HepG2 (cell line): ENCODE measurements around the gene THAP9. TPM values are rescaled to one million over a fixed set of nuclear protein-coding genes. Genes with fewer than 3 reads are reported as not detected.

Experiments
- CCDC6 ChIP-seq: sonication (generic); formaldehyde crosslinking; IDR thresholded peaks from 2 replicates; pipeline ENCODE4 v1.8.1; 2022; ENCODE audit warnings: mild to moderate bottlenecking, missing genetic modification reagents, moderate library complexity
- CENPBD1 ChIP-seq: sonication (generic); formaldehyde crosslinking; IDR thresholded peaks from 2 replicates; pipeline ENCODE4 v1.8.0; 2022; ENCODE audit warnings: missing genetic modification reagents, low read depth, mild to moderate bottlenecking, borderline replicate concordance
- DNMT3B ChIP-seq: conservative IDR thresholded peaks from 2 replicates; pipeline ENCODE4 v1.6.1; 2016; ENCODE audit warnings: missing biosample characterization, control low read depth
- GABPA ChIP-seq, 2 experiments: IDR thresholded peaks; 2 replicates each; pipeline ENCODE4 v1.6.1; 2011 to 2016; ENCODE audit warnings: low read depth in 2 of 2, low read length in 1 of 2, missing biosample characterization in 1 of 2, missing genetic modification characterization in 1 of 2
- GMEB1 ChIP-seq: sonication (generic); formaldehyde crosslinking; IDR thresholded peaks from 2 replicates; pipeline ENCODE4 v1.5.1; 2020; ENCODE audit warnings: missing genetic modification reagents, mild to moderate bottlenecking, borderline replicate concordance
- HES4 ChIP-seq: sonication (generic); formaldehyde crosslinking; IDR thresholded peaks from 2 replicates; pipeline ENCODE4 v1.9.0; 2021; ENCODE audit warnings: mild to moderate bottlenecking, missing genetic modification reagents, borderline replicate concordance
- HNF4G ChIP-seq, 2 experiments: sonication (generic) in 1 of 2; formaldehyde crosslinking in 1 of 2; IDR thresholded peaks; 2 replicates each; pipeline versions ENCODE4 v1.4.0 to v1.6.1; 2011 to 2020; ENCODE audit warnings: borderline replicate concordance in 2 of 2, low read depth in 2 of 2, mild to moderate bottlenecking in 2 of 2, low read length in 1 of 2, missing genetic modification reagents in 1 of 2, moderate library complexity in 1 of 2
- KLF9 ChIP-seq: IDR thresholded peaks from 2 replicates; pipeline ENCODE4 v1.6.1; 2016; ENCODE audit warnings: low read depth
- MAX ChIP-seq: IDR thresholded peaks from 2 replicates; pipeline ENCODE4 v1.6.1; 2012; ENCODE audit warnings: inconsistent platforms
- MTA3 ChIP-seq: sonication (generic); formaldehyde crosslinking; IDR thresholded peaks from 2 replicates; pipeline ENCODE4 v1.4.0; 2020; ENCODE audit warnings: missing genetic modification reagents
- NBN ChIP-seq: fragments of 450-650 bp; conservative IDR thresholded peaks from 2 replicates; pipeline ENCODE4 v1.6.1; 2017
- PAXIP1 ChIP-seq: sonication (generic); formaldehyde crosslinking; conservative IDR thresholded peaks from 2 replicates; pipeline ENCODE4 v1.4.0; 2020; ENCODE audit warnings: mild to moderate bottlenecking, missing genetic modification reagents, moderate library complexity
- POLR2A ChIP-seq, 2 experiments: IDR thresholded peaks; 2 replicates each; pipeline ENCODE4 v1.6.1; 2011; ENCODE audit warnings: low read depth in 2 of 2, low read length in 2 of 2, mild to moderate bottlenecking in 1 of 2, moderate library complexity in 1 of 2; ENCODE audit not compliant: insufficient read depth in 1 of 2
- RBAK ChIP-seq: sonication (generic); formaldehyde crosslinking; IDR thresholded peaks from 2 replicates; pipeline ENCODE4 v1.5.1; 2020; ENCODE audit warnings: mild to moderate bottlenecking, missing genetic modification reagents
- SIX4 ChIP-seq: sonication (generic); formaldehyde crosslinking; IDR thresholded peaks from 2 replicates; pipeline ENCODE4 v1.4.0; 2020; ENCODE audit warnings: missing genetic modification reagents
- SMARCC2 ChIP-seq: fragments of 450-650 bp; IDR thresholded peaks from 2 replicates; pipeline ENCODE4 v1.6.1; 2017; ENCODE audit warnings: antibody characterized with exemption, mild to moderate bottlenecking
- TRIM24 ChIP-seq: sonication (generic); formaldehyde crosslinking; IDR thresholded peaks from 2 replicates; pipeline ENCODE4 v1.8.0; 2022; ENCODE audit warnings: mild to moderate bottlenecking, missing genetic modification reagents
- ZBTB20 ChIP-seq: sonication (generic); formaldehyde crosslinking; IDR thresholded peaks from 2 replicates; pipeline ENCODE4 v1.8.1; 2023; ENCODE audit warnings: missing genetic modification reagents, low read depth, mild to moderate bottlenecking, borderline replicate concordance
- ZC3H4 ChIP-seq: sonication (generic); formaldehyde crosslinking; IDR thresholded peaks from 2 replicates; pipeline ENCODE4 v1.4.0; 2020; ENCODE audit warnings: missing genetic modification reagents, borderline replicate concordance
- ZKSCAN5 ChIP-seq: sonication (generic); formaldehyde crosslinking; IDR thresholded peaks from 2 replicates; pipeline ENCODE4 v1.5.1; 2020; ENCODE audit warnings: mild to moderate bottlenecking, missing genetic modification reagents
- ZNF260 ChIP-seq: sonication (generic); formaldehyde crosslinking; IDR thresholded peaks from 2 replicates; pipeline ENCODE4 v1.4.0; 2020; ENCODE audit warnings: missing genetic modification reagents, low read depth, mild to moderate bottlenecking, borderline replicate concordance
- ZNF468 ChIP-seq: sonication (generic); formaldehyde crosslinking; IDR thresholded peaks from 2 replicates; pipeline ENCODE4 v1.8.0; 2022; ENCODE audit warnings: mild to moderate bottlenecking, moderate library complexity, missing genetic modification reagents
- ZSCAN30 ChIP-seq: sonication (generic); formaldehyde crosslinking; IDR thresholded peaks from 2 replicates; pipeline ENCODE4 v1.5.0; 2020; ENCODE audit warnings: mild to moderate bottlenecking, missing genetic modification reagents
- ZSCAN31 ChIP-seq: sonication (generic); formaldehyde crosslinking; IDR thresholded peaks from 2 replicates; pipeline ENCODE4 v1.5.0; 2020; ENCODE audit warnings: low read depth, mild to moderate bottlenecking, missing genetic modification reagents
- polyA plus RNA-seq, 8 experiments: library from polyadenylated mRNA; depleted of rRNA in 3 of 8; stranded (reverse) in 7 of 8; unstranded in 1 of 8; fragments of >200 nt; fragmentation: Illumina TruSeq in 4 of 8; extraction: Trizol in 4 of 8; gene quantifications; 2 replicates each; pipeline versions ENCODE4 v1.2.1 to v1.2.3, GENCODE V29; 2011 to 2016; ENCODE audit warnings: low read depth in 4 of 8, missing spikeins in 1 of 8, mixed read lengths in 1 of 8; ENCODE audit not compliant: insufficient read depth in 1 of 8
- total RNA-seq, 5 experiments: library from RNA; depleted of rRNA; stranded (reverse); fragments of >200 nt; fragmentation: Illumina TruSeq; extraction: Trizol; gene quantifications; 2 replicates each; pipeline ENCODE4 v1.2.3, GENCODE V29; 2016; ENCODE audit warnings: low read depth in 1 of 5

Gene THAP9
- total and polyA plus RNA-seq, 2 of the 13 experiments (the other 11 are each of a cell fraction or from before 2014, with no cell fraction given), result 6.0 to 7.2 TPM

- peak; percentile 99 for TF ChIP-seq GMEB1 (CRISPR knock-in tag)
- TF ChIP-seq CCDC6, result peak; percentile 75
- TF ChIP-seq ZNF260 (CRISPR knock-in tag), result no peak
- TF ChIP-seq KLF9 (CRISPR knock-in tag), result peak; percentile 74; the same call in 1 of the 2 replicates
- TF ChIP-seq ZSCAN31 (CRISPR knock-in tag), result peak; percentile 87
- TF ChIP-seq RBAK, result no peak
- no peak for TF ChIP-seq NBN
- peak; percentile 98 for TF ChIP-seq GABPA (IDR thresholded peaks at IDR 0.05; ENCODE audit: low read depth, low read length)
- peak; percentile 95 for TF ChIP-seq GABPA (CRISPR knock-in tag; IDR thresholded peaks at IDR 0.05; ENCODE audit: low read depth)
- no peak for TF ChIP-seq ZC3H4
- TF ChIP-seq ZNF468 (CRISPR knock-in tag), result no peak
- TF ChIP-seq SIX4 (CRISPR knock-in tag), result peak; percentile 63
- TF ChIP-seq HNF4G (IDR thresholded peaks at IDR 0.05; ENCODE audit: borderline replicate concordance, low read depth, low read length), result 0 out of 2 replicates have a peak, but pooled peaks have one; percentile 16
- TF ChIP-seq HNF4G (CRISPR knock-in tag; IDR thresholded peaks at IDR 0.05; ENCODE audit: borderline replicate concordance, low read depth), result peak; percentile 49; the same call in 1 of the 2 replicates
- peak; percentile 69 for TF ChIP-seq PAXIP1
- TF ChIP-seq HES4 (CRISPR knock-in tag), result peak; percentile 65; the same call in 1 of the 2 replicates
- no peak for TF ChIP-seq MTA3 (CRISPR knock-in tag)
- TF ChIP-seq SMARCC2, result no peak
- peak; percentile 96 for TF ChIP-seq MAX
- peak; percentile 94 to 97 for TF ChIP-seq POLR2A (IDR thresholded peaks at IDR 0.05; ENCODE audit: insufficient read depth in 1 of 2, low read depth in 2 of 2, low read length in 2 of 2)
- TF ChIP-seq ZBTB20, result 0 out of 2 replicates have a peak, but pooled peaks have one; percentile 43
- TF ChIP-seq TRIM24 (CRISPR knock-in tag), result no peak
- TF ChIP-seq ZSCAN30 (CRISPR knock-in tag), result peak; percentile 87; the same call in 1 of the 2 replicates
- TF ChIP-seq CENPBD1 (CRISPR knock-in tag), result 0 out of 2 replicates have a peak, but pooled peaks have one; percentile 22
- 0 out of 2 replicates have a peak, but pooled peaks have one; percentile 36 for TF ChIP-seq DNMT3B (CRISPR knock-in tag)
- TF ChIP-seq ZKSCAN5 (CRISPR knock-in tag), result no peak
Observed at GRCh38 chr4:82890901-82891706, 9.4 kb upstream of the THAP9 start, which contains the start of gene SEC31A (continued).
